HUES6 (cell line): ENCODE results near the gene HOXB4.

Experiments used
- H3K27ac ChIP-seq: 2 replicates; pipeline ENCODE4 v1.7.0; 2013; ENCODE audit warnings: low read depth, mild to moderate bottlenecking, low read length, inconsistent platforms
- H3K27me3 ChIP-seq: 2 replicates; pipeline ENCODE4 v1.6.1; 2013; ENCODE audit warnings: low read length; ENCODE audit not compliant: control insufficient read depth, insufficient read depth
- H3K36me3 ChIP-seq: 2 replicates; pipeline ENCODE4 v1.6.1; 2013; ENCODE audit warnings: low read length; ENCODE audit not compliant: control insufficient read depth, insufficient read depth
- H3K4me1 ChIP-seq: 2 replicates; pipeline ENCODE4 v1.6.1; 2013; ENCODE audit warnings: low read length; ENCODE audit not compliant: control insufficient read depth, insufficient read depth
- H3K4me3 ChIP-seq: 2 replicates; pipeline ENCODE4 v1.5.1; 2013; ENCODE audit warnings: low read depth, low read length
- H3K9ac ChIP-seq: one replicate; pipeline ENCODE4 v1.6.1; 2013; ENCODE audit warnings: mild to moderate bottlenecking, low read length
- H3K9me3 ChIP-seq: 2 replicates; pipeline ENCODE4 v1.6.1; 2013; ENCODE audit warnings: low read depth, low read length; ENCODE audit not compliant: control insufficient read depth, insufficient read depth

Gene HOXB4

GRCh38 chr17:48567209-48567608, 10.9 kb downstream of the HOXB4 start:
- Histone ChIP-seq H3K27ac (no peak overlapping the region), H3K27me3 (peaks cover 100% of the 10 kb centered on the region), H3K9ac (peak overlapping the region; percentile 55)

GRCh38 chr17:48566717-48567116, 11.4 kb downstream of the HOXB4 start:
- Histone ChIP-seq H3K9ac (peak overlapping the region; percentile 55), H3K4me3 (no peak overlapping the region; the same call in 1 of the 2 replicates), H3K36me3 (no peaks in the 10 kb centered on the region), H3K27ac (no peak overlapping the region), H3K9me3 (0 out of 2 replicates have a peak, but pooled peaks cover 2% of the 10 kb centered on the region), H3K4me1 (peaks cover 80% of the 10 kb centered on the region), H3K27me3 (peaks cover 100% of the 10 kb centered on the region)

More at GRCh38 chr17:48567209-48567608, 10.9 kb downstream of the HOXB4 start:
- H3K4me3 ChIP-seq = peak overlapping the region; percentile 6; the same call in 1 of the 2 replicates
- 0 out of 2 replicates have a peak, but pooled peaks cover 2% of the 10 kb centered on the region for H3K9me3 ChIP-seq
- H3K36me3 ChIP-seq = no peaks in the 10 kb centered on the region
- H3K4me1 ChIP-seq = peaks cover 81% of the 10 kb centered on the region

- H3K4me3 ChIP-seq = peak overlapping the region; percentile 20; the same call in 1 of the 2 replicates
- H3K27ac ChIP-seq = no peak overlapping the region
- H3K36me3 ChIP-seq = no peaks in the 10 kb centered on the region
- H3K9me3 ChIP-seq = 0 out of 2 replicates have a peak, but pooled peaks cover 2% of the 10 kb centered on the region
- H3K4me1 ChIP-seq = peaks cover 75% of the 10 kb centered on the region
- peaks cover 100% of the 10 kb centered on the region for H3K27me3 ChIP-seq
- peak overlapping the region; percentile 55 for H3K9ac ChIP-seq
Measured at GRCh38 chr17:48565925-48566710, 12.0 kb downstream of the HOXB4 start.

- Histone ChIP-seq H3K27me3 (peaks cover 100% of the 10 kb centered on the region), H3K4me1 (peaks cover 66% of the 10 kb centered on the region), H3K27ac (no peak overlapping the region), H3K36me3 (no peaks in the 10 kb centered on the region), H3K4me3 (peak overlapping the region; percentile 56; the same call in 1 of the 2 replicates), H3K9ac (peak overlapping the region; percentile 75), H3K9me3 (0 out of 2 replicates have a peak, but pooled peaks cover 2% of the 10 kb centered on the region)
Measured at GRCh38 chr17:48565022-48565554, 13.1 kb downstream of the HOXB4 start.

- 0 out of 2 replicates have a peak, but pooled peaks cover 2% of the 10 kb centered on the region for H3K9me3 ChIP-seq
- peaks cover 68% of the 10 kb centered on the region for H3K4me1 ChIP-seq
- H3K9ac ChIP-seq = peak overlapping the region; percentile 75
- H3K36me3 ChIP-seq = no peaks in the 10 kb centered on the region
- peak overlapping the region; percentile 56 for H3K4me3 ChIP-seq
- H3K27ac ChIP-seq = no peak overlapping the region
- H3K27me3 ChIP-seq = peaks cover 100% of the 10 kb centered on the region
Measured at GRCh38 chr17:48564188-48565021, 13.7 kb downstream of the HOXB4 start.

- 0 out of 2 replicates have a peak, but pooled peaks cover 2% of the 10 kb centered on the region for H3K9me3 ChIP-seq
- peaks cover 69% of the 10 kb centered on the region for H3K4me1 ChIP-seq
- H3K36me3 ChIP-seq = no peaks in the 10 kb centered on the region
- peak overlapping the region; percentile 9; the same call in 1 of the 2 replicates for H3K4me3 ChIP-seq
- no peak overlapping the region for H3K9ac ChIP-seq
- peaks cover 100% of the 10 kb centered on the region for H3K27me3 ChIP-seq
- no peak overlapping the region for H3K27ac ChIP-seq
Measured at GRCh38 chr17:48563867-48564187, 14.3 kb downstream of the HOXB4 start.

GRCh38 chr17:48563385-48563838, 14.7 kb downstream of the HOXB4 start:
- no peak overlapping the region for H3K9ac ChIP-seq
- peaks cover 69% of the 10 kb centered on the region for H3K4me1 ChIP-seq
- H3K27ac ChIP-seq = no peak overlapping the region
- H3K36me3 ChIP-seq = no peaks in the 10 kb centered on the region
- H3K4me3 ChIP-seq = peak overlapping the region; percentile 9; the same call in 1 of the 2 replicates
- peaks cover 100% of the 10 kb centered on the region for H3K27me3 ChIP-seq
- 0 out of 2 replicates have a peak, but pooled peaks cover 2% of the 10 kb centered on the region for H3K9me3 ChIP-seq

GRCh38 chr17:48562934-48563333, 15.2 kb downstream of the HOXB4 start:
- Histone ChIP-seq H3K27ac (no peak overlapping the region; the same call in 1 of the 2 replicates), H3K4me1 (peaks cover 68% of the 10 kb centered on the region), H3K27me3 (peaks cover 100% of the 10 kb centered on the region), H3K9me3 (0 out of 2 replicates have a peak, but pooled peaks cover 2% of the 10 kb centered on the region), H3K9ac (no peak overlapping the region), H3K36me3 (no peaks in the 10 kb centered on the region), H3K4me3 (no peak overlapping the region; the same call in 1 of the 2 replicates)

- Histone ChIP-seq H3K4me3 (no peak overlapping the region), H3K9me3 (0 out of 2 replicates have a peak, but pooled peaks cover 2% of the 10 kb centered on the region), H3K4me1 (peaks cover 61% of the 10 kb centered on the region), H3K36me3 (no peaks in the 10 kb centered on the region), H3K9ac (no peak overlapping the region), H3K27ac (no peak overlapping the region), H3K27me3 (peaks cover 100% of the 10 kb centered on the region)
Measured at GRCh38 chr17:48561884-48562810, 16.0 kb downstream of the HOXB4 start.
